Spleen (tissue), 11 donors: ENCODE data around the gene AMOTL2. TPM values are rescaled to one million over a fixed set of nuclear protein-coding genes. Genes with fewer than 3 reads are reported as not detected.

Source experiments
- DNase-seq: peaks from one replicate; pipeline ENCODE4 v3.0.0-alpha.2; 2020
- H3K27ac ChIP-seq, 8 donors: fragments of 200-600 bp; sonication (generic) in 7 of 8; 1 replicate in 4 of 8; 2 replicates in 4 of 8; pipeline versions ENCODE4 v1.5.0 to v1.8.0; 2016 to 2021; ENCODE audit warnings: inconsistent platforms in 4 of 8, mild to moderate bottlenecking in 4 of 8, moderate library complexity in 1 of 8
- H3K27me3 ChIP-seq, 7 donors: fragments of 200-600 bp; sonication (generic) in 6 of 7; replicated peaks in 1 of 7; 1 replicate in 4 of 7; 2 replicates in 3 of 7; pipeline versions ENCODE4 v1.5.0 to v1.8.0; 2016 to 2021; ENCODE audit warnings: inconsistent platforms in 3 of 7, mild to moderate bottlenecking in 1 of 7
- H3K36me3 ChIP-seq, 6 donors: fragments of 200-600 bp; sonication (generic) in 5 of 6; 1 replicate in 4 of 6; 2 replicates in 2 of 6; pipeline versions ENCODE4 v1.5.0 to v1.8.0; 2016 to 2021; ENCODE audit warnings: inconsistent platforms in 2 of 6
- H3K4me1 ChIP-seq, 6 donors: fragments of 200-600 bp; sonication (generic) in 5 of 6; 1 replicate in 3 of 6; 2 replicates in 3 of 6; pipeline versions ENCODE4 v1.5.0 to v1.8.0; 2016 to 2021; ENCODE audit warnings: inconsistent platforms in 3 of 6
- H3K4me3 ChIP-seq, 8 donors: fragments of 200-600 bp; sonication (generic) in 7 of 8; 1 replicate in 4 of 8; 2 replicates in 4 of 8; pipeline versions ENCODE4 v1.5.0 to v1.8.0; 2016 to 2021; ENCODE audit warnings: inconsistent platforms in 4 of 8, mild to moderate bottlenecking in 4 of 8, moderate library complexity in 2 of 8
- H3K9me3 ChIP-seq, 8 donors: fragments of 200-600 bp; sonication (generic) in 7 of 8; 1 replicate in 4 of 8; 2 replicates in 4 of 8; pipeline versions ENCODE4 v1.5.0 to v1.8.0; 2016 to 2021; ENCODE audit warnings: inconsistent platforms in 4 of 8
- CTCF ChIP-seq, 11 experiments: fragments of 200-600 bp in 7 of 11; fragments of 450-650 bp in 4 of 11; sonication (generic) in 4 of 11; IDR thresholded peaks in 8 of 11; conservative IDR thresholded peaks in 3 of 11; 1 replicate in 7 of 11; 2 replicates in 4 of 11; pipeline versions ENCODE4 v1.4.0 to v1.8.0; 2016 to 2021; ENCODE audit warnings: antibody characterized with exemption in 11 of 11, inconsistent platforms in 4 of 11, mild to moderate bottlenecking in 1 of 11
- POLR2A ChIP-seq, 3 donors: fragments of 450-650 bp; IDR thresholded peaks; one replicate each; pipeline ENCODE4 v1.5.1; 2017; ENCODE audit warnings: antibody characterized with exemption in 3 of 3, mild to moderate bottlenecking in 1 of 3
- POLR2AphosphoS5 ChIP-seq, 3 donors: sonication (generic); formaldehyde crosslinking; IDR thresholded peaks; one replicate each; pipeline ENCODE4 v1.5.1; 2017; ENCODE audit warnings: antibody characterized with exemption in 3 of 3
- WGBS, 5 donors: extraction: QIAGEN DNeasy Blood & Tissue Kit in 3 of 5; methylation state at CpG; one replicate each; pipeline versions ENCODE4 v1.1.5 to v1.1.7; 2013 to 2018; 5-methylcytosine and 5-hydroxymethylcytosine counted together
- intact Hi-C: fragments of 100-400 bp; cut with DNase I; formaldehyde crosslinking; loops from one replicate; pipeline ENCODE4 v1.15.0; 2023; ENCODE audit warnings: low total_unique reads
- polyA plus RNA-seq, 3 donors: library from polyadenylated mRNA; stranded (reverse); fragments of 200-250 nt; gene quantifications; one replicate each; pipeline ENCODE4 v1.2.1, GENCODE V29; 2013
- total RNA-seq, 7 donors: library from RNA; depleted of rRNA in 3 of 7; stranded (reverse); fragments of >200 nt in 3 of 7; fragmentation: NEBNext Ultra II Directional in 4 of 7; extraction: Animal tissue kit (Norgen Biotek cat#: 25700) in 4 of 7; gene quantifications; one replicate each; pipeline versions ENCODE4 v1.1.0 to v1.2.1, GENCODE V29; 2016 to 2021
- donor health status: healthy with polysubstance abuse.
- donor health status: DM: no; HTN: no; CAD: no; lungs with moderate emphysema.
- donor health status: DM: no; HTN: no; CAD: no.
- donor health status: Bipolar disorder and iron deficiency.
- donor health status: healthy.
- donor health status: DM: no; HTN: no; CAD: no.
- donor health status: DM: yes; HTN: yes; CAD: no.

AMOTL2 gene
- total and polyA plus RNA-seq, 10 donors = 3.8 to 83.4 (median 40.4) TPM

- peak overlapping the region in 6 of 8 donors; percentile 25 to 63 (median 51) for H3K27ac ChIP-seq
- 69 to 82% (median 72%) methylated on average over 10 of the region's 10 CpGs for WGBS, 5 donors
- peaks cover 0 to 6% (median 0%) of the 10 kb centered on the region in 7 donors for H3K27me3 ChIP-seq
- no peak for TF ChIP-seq CTCF (IDR thresholded peaks at IDR 0.05 in 8 of 11, conservative IDR thresholded peaks at IDR 0.05 in 3 of 11)
- TF ChIP-seq POLR2AphosphoS5 (IDR thresholded peaks at IDR 0.05) = peak in 1 of 3 donors; percentile 50
- H3K4me3 ChIP-seq = no peak overlapping the region
- no peak for DNase-seq
- H3K36me3 ChIP-seq = no peaks in the 10 kb centered on the region
- intact Hi-C loops = no loop called here
- no peaks in the 10 kb centered on the region for H3K9me3 ChIP-seq
- peaks cover 0 to 32% (median 17%) of the 10 kb centered on the region in 6 donors for H3K4me1 ChIP-seq
Observed at GRCh38 chr3:134326760-134327593, 47.3 kb downstream of the AMOTL2 start.

- Histone ChIP-seq H3K27ac (peak overlapping the region in 5 of 8 donors; percentile 22 to 63 (median 49)), H3K4me1 (peaks cover 0 to 29% (median 17%) of the 10 kb centered on the region in 6 donors), H3K9me3 (no peaks in the 10 kb centered on the region), H3K4me3 (no peak overlapping the region), H3K36me3 (no peaks in the 10 kb centered on the region), H3K27me3 (peaks cover 0 to 6% (median 0%) of the 10 kb centered on the region in 7 donors)
- TF ChIP-seq CTCF (IDR thresholded peaks at IDR 0.05 in 8 of 11, conservative IDR thresholded peaks at IDR 0.05 in 3 of 11) = no peak
- TF ChIP-seq POLR2AphosphoS5 (IDR thresholded peaks at IDR 0.05) = peak in 1 of 3 donors; percentile 54
- no peak for DNase-seq
- 44 to 66% (median 48%) methylated on average over 9 to 11 of the region's 11 CpGs for WGBS, 5 donors
- intact Hi-C loops = no loop called here
Observed at GRCh38 chr3:134326126-134326525, 48.1 kb downstream of the AMOTL2 start.

GRCh38 chr3:134325706-134326105 is 48.5 kb downstream of the AMOTL2 start:
- H3K27ac ChIP-seq = peak overlapping the region in 5 of 8 donors; percentile 22 to 63 (median 49)
- intact Hi-C loops = no loop called here
- no peaks in the 10 kb centered on the region for H3K9me3 ChIP-seq
- DNase-seq = no peak
- 66 to 91% (median 72%) methylated on average over 5 of the region's 5 CpGs for WGBS, 5 donors
- H3K4me3 ChIP-seq = no peak overlapping the region
- H3K27me3 ChIP-seq = peaks cover 0 to 6% (median 0%) of the 10 kb centered on the region in 7 donors
- no peaks in the 10 kb centered on the region for H3K36me3 ChIP-seq
- H3K4me1 ChIP-seq = peaks cover 0 to 28% (median 17%) of the 10 kb centered on the region in 6 donors
- no peak for TF ChIP-seq POLR2AphosphoS5 (IDR thresholded peaks at IDR 0.05)
- TF ChIP-seq POLR2A (IDR thresholded peaks at IDR 0.05) = no peak
- TF ChIP-seq CTCF (IDR thresholded peaks at IDR 0.05 in 8 of 11, conservative IDR thresholded peaks at IDR 0.05 in 3 of 11) = no peak

DNA sequence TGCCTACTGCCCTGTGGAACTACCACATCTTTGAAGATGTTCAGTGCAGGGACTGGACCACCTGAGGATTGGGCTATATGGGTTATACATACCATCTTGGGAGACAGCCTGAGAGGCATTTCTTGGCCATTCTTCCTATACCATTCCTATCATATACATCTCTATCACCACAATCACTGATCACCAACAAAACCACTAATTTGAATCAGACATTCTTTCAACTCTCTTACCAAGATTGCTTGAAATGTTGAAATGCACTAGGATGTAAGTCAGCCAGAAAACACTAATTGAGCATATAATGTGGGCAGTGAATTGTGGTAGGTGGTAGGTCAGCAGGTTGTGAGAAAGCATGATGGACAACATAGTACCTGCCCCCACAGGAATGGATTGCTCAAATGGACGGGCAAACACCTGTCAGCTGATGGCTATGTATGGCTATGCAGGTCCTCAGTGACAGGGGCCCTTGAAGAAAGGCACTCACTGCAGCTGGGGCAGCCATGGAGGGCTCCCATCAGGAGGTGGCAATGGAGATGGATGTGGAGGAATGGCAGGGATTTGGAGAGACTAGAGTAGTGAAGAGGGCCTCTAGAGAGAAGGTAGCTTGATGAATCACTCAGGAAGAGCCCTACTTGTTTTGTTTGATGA is 49.1 kb downstream of the AMOTL2 start:
- Histone ChIP-seq H3K36me3 (no peaks in the 10 kb centered on the region), H3K4me3 (no peak overlapping the region), H3K9me3 (no peaks in the 10 kb centered on the region), H3K27me3 (peaks cover 0 to 6% (median 0%) of the 10 kb centered on the region in 7 donors), H3K27ac (peak overlapping the region in 1 of 8 donors; percentile 53), H3K4me1 (peaks cover 0 to 28% (median 17%) of the 10 kb centered on the region in 6 donors)
- WGBS, 5 donors = 79 to 89% (median 82%) methylated on average over 1 of the region's 1 CpG
- intact Hi-C loops = no loop called here
- TF ChIP-seq CTCF (IDR thresholded peaks at IDR 0.05 in 8 of 11, conservative IDR thresholded peaks at IDR 0.05 in 3 of 11) = no peak
- TF ChIP-seq POLR2A (IDR thresholded peaks at IDR 0.05) = no peak
- no peak for TF ChIP-seq POLR2AphosphoS5 (IDR thresholded peaks at IDR 0.05)
- no peak for DNase-seq
